Gastrocnemius medialis (tissue), 4 donors: Measurements from ENCODE around the gene BDH1. TPM values are rescaled to one million over a fixed set of nuclear protein-coding genes. Genes with fewer than 3 reads are reported as not detected.

Experiments
- ATAC-seq, 2 donors: fragments of 150-250 bp; one replicate each; pipeline ENCODE4 v1.9.1; 2016
- DNase-seq, 2 donors: peaks; one replicate each; pipeline ENCODE4 v3.0.0-alpha.2; 2019
- H3K27ac ChIP-seq, 4 donors: fragments of 200-600 bp; sonication (generic); 1 replicate in 1 of 4; 2 replicates in 3 of 4; pipeline ENCODE4 v1.5.1; 2016 to 2018; ENCODE audit warnings: mild to moderate bottlenecking in 2 of 4, moderate library complexity in 1 of 4
- H3K27me3 ChIP-seq, 3 donors: fragments of 200-600 bp; sonication (generic) in 2 of 3; 1 replicate in 1 of 3; 2 replicates in 2 of 3; pipeline versions ENCODE4 v1.5.1 to v1.6.0; 2016 to 2019; ENCODE audit warnings: mild to moderate bottlenecking in 1 of 3, moderate library complexity in 1 of 3
- H3K36me3 ChIP-seq, 2 donors: fragments of 200-600 bp; sonication (generic) in 1 of 2; one replicate each; pipeline ENCODE4 v1.5.1; 2017 to 2018
- H3K4me1 ChIP-seq, 2 donors: fragments of 200-600 bp; sonication (generic) in 1 of 2; one replicate each; pipeline ENCODE4 v1.5.1; 2016 to 2017; ENCODE audit warnings: mild to moderate bottlenecking in 2 of 2
- H3K4me3 ChIP-seq, 4 donors: fragments of 200-600 bp; sonication (generic) in 3 of 4; 1 replicate in 1 of 4; 2 replicates in 3 of 4; pipeline ENCODE4 v1.5.1; 2016 to 2019; ENCODE audit warnings: mild to moderate bottlenecking in 2 of 4
- H3K9me3 ChIP-seq, 3 donors: fragments of 200-600 bp; sonication (generic) in 2 of 3; 1 replicate in 1 of 3; 2 replicates in 2 of 3; pipeline ENCODE4 v1.5.1; 2016 to 2019
- CTCF ChIP-seq, 5 experiments: fragments of 450-650 bp in 3 of 5; fragments of 200-600 bp in 2 of 5; sonication (generic) in 2 of 5; IDR thresholded peaks in 4 of 5; conservative IDR thresholded peaks in 1 of 5; 1 replicate in 4 of 5; 2 replicates in 1 of 5; pipeline ENCODE4 v1.5.1; 2016 to 2019; ENCODE audit warnings: antibody characterized with exemption in 5 of 5, mild to moderate bottlenecking in 3 of 5, moderate library complexity in 3 of 5
- POLR2A ChIP-seq, 2 donors: fragments of 450-650 bp; IDR thresholded peaks; one replicate each; pipeline ENCODE4 v1.6.1; 2017; ENCODE audit warnings: antibody characterized with exemption in 2 of 2, mild to moderate bottlenecking in 2 of 2, moderate library complexity in 2 of 2
- in situ Hi-C, 4 donors: fragments of 200-750 bp; cut with MboI; loops; one replicate each; pipeline versions ENCODE4 v1.15.0 to v1.8.0; 2017; ENCODE audit warnings: low sequenced_read_pairs in 4 of 4
- intact Hi-C: fragments of 100-400 bp; cut with DNase I; formaldehyde crosslinking; loops from one replicate; pipeline ENCODE4 v1.15.1; 2023; ENCODE audit warnings: low total_unique reads
- total RNA-seq, 4 donors: library from RNA; depleted of rRNA; stranded (reverse); fragments of >200 nt; gene quantifications; one replicate each; pipeline versions ENCODE4 v1.1.0 to v1.2.3, GENCODE V29; 2016

BDH1 gene
- total RNA-seq, 4 donors from 2014 or later: 7.1 to 9.5 (median 8.9) TPM

- DNase-seq: no peak
- Histone ChIP-seq H3K36me3 (no peaks in the 10 kb centered on the region), H3K4me1 (peaks cover 0 to 5% of the 10 kb centered on the region in 2 donors), H3K9me3 (no peaks in the 10 kb centered on the region), H3K27me3 (no peaks in the 10 kb centered on the region), H3K27ac (no peak overlapping the region), H3K4me3 (no peak overlapping the region)
- in situ Hi-C loops: no loop called here
- TF ChIP-seq POLR2A (IDR thresholded peaks at IDR 0.05) (no peak), CTCF (IDR thresholded peaks at IDR 0.05 in 4 of 5, conservative IDR thresholded peaks at IDR 0.05 in 1 of 5) (no peak)
- intact Hi-C loops: no loop called here
- no peak for ATAC-seq
These were observed 68.9 kb downstream of the BDH1 start for GRCh38 chr3:197486861-197487260.

DNA sequence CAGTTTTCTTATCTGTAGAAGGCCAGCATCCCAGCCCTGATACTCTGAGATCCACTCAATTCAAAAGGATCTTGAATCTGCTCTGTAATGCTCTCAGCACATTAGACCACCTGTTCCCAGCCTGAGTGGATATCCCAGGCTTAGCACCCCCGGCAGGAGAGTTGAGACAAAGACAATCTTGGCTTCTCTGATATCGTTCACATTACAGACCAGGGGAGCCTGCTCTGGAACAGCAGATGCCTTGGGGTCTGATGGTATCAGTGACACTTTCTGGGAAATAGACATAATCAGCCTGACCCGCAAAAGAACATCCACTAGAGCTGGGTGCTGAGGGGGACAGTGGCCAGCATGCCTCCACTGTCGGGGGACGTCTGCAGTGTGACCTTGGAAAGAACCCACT lies 70.6 kb downstream of the BDH1 start:
- in situ Hi-C loops (no loop called here), intact Hi-C loops (no loop called here)
- no peak for TF ChIP-seq POLR2A (IDR thresholded peaks at IDR 0.05)
- no peak for TF ChIP-seq CTCF (IDR thresholded peaks at IDR 0.05 in 4 of 5, conservative IDR thresholded peaks at IDR 0.05 in 1 of 5)

DNA sequence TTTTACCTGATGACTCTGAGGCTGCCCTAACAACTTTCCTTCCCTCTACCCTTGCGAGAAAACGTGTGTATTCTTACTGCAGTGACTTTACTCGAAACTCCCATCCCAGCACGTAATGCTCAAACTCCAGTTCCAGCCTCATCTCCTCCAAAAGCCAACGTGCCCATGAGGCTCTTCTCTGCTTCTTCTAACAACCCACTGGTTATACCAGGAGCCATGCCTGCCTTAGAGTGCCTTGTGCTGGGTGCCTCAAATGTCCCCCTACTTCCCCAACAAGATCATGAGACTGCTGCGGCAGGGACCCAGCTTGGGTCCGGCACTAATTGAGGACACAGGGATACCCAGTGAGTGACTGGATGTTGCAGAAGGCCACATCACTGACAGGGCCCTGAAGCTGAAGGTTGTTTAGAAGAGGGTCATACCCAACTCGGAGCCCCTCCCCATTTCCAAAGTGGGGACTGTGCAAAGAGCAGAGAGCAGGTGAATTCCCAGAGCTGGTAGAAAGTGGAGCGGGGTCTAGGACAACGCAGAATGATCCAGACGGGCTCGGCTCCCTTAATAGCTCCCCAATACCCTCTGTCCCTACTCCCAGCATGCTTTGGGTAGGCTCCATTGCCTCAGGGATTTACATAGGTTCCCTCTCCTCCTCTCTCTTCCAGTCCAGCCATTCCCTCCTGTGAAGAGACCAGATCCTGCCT lies 71.4 kb downstream of the BDH1 start:
- intact Hi-C loops: no loop called here
- in situ Hi-C loops: no loop called here
- H3K36me3 ChIP-seq: no peaks in the 10 kb centered on the region

More for the DNA sequence above, 70.6 kb downstream of the BDH1 start:
- no peak for DNase-seq
- no peak overlapping the region for H3K27ac ChIP-seq
- H3K4me1 ChIP-seq: peaks cover 0 to 5% of the 10 kb centered on the region in 2 donors
- H3K9me3 ChIP-seq: no peaks in the 10 kb centered on the region
- no peaks in the 10 kb centered on the region for H3K36me3 ChIP-seq
- no peaks in the 10 kb centered on the region for H3K27me3 ChIP-seq
- ATAC-seq: no peak
- no peak overlapping the region for H3K4me3 ChIP-seq

GRCh38 chr3:197482001-197482400 lies 73.8 kb downstream of the BDH1 start:
- Histone ChIP-seq H3K27ac (no peak overlapping the region), H3K4me3 (no peak overlapping the region), H3K27me3 (peaks cover 0 to 4% (median 0%) of the 10 kb centered on the region in 3 donors), H3K9me3 (no peaks in the 10 kb centered on the region), H3K36me3 (no peaks in the 10 kb centered on the region), H3K4me1 (no peaks in the 10 kb centered on the region)
- DNase-seq: no peak
- intact Hi-C loops: no loop called here
- no peak for TF ChIP-seq POLR2A (IDR thresholded peaks at IDR 0.05)
- no peak for TF ChIP-seq CTCF (IDR thresholded peaks at IDR 0.05 in 4 of 5, conservative IDR thresholded peaks at IDR 0.05 in 1 of 5)
- in situ Hi-C loops: no loop called here
- no peak for ATAC-seq

More for the DNA sequence above, 71.4 kb downstream of the BDH1 start:
- H3K4me3 ChIP-seq: no peak overlapping the region
- TF ChIP-seq CTCF (IDR thresholded peaks at IDR 0.05 in 4 of 5, conservative IDR thresholded peaks at IDR 0.05 in 1 of 5) (no peak), POLR2A (IDR thresholded peaks at IDR 0.05) (no peak)
- ATAC-seq (no peak), DNase-seq (no peak)
- H3K27ac ChIP-seq: no peak overlapping the region
- H3K4me1 ChIP-seq: peaks cover 0 to 5% of the 10 kb centered on the region in 2 donors
- H3K9me3 ChIP-seq: no peaks in the 10 kb centered on the region
- no peaks in the 10 kb centered on the region for H3K27me3 ChIP-seq
